Osteoblast (primary cell): ENCODE data around the gene DELE1. TPM values are rescaled to one million over a fixed set of nuclear protein-coding genes. Genes with fewer than 3 reads are reported as not detected.

ENCODE experiments used
- DNase-seq: peaks from one replicate; pipeline ENCODE4 v3.0.0; 2011; ENCODE audit warnings: low spot score, mixed read lengths; ENCODE audit not compliant: insufficient read length; ENCODE audit errors: missing footprints
- H2AFZ ChIP-seq: 2 replicates; pipeline ENCODE4 v1.6.0; 2011; ENCODE audit warnings: mild to moderate bottlenecking, low read length
- H3K27ac ChIP-seq: 2 replicates; pipeline ENCODE4 v1.5.1; 2011; ENCODE audit warnings: mild to moderate bottlenecking, low read depth, low read length, moderate library complexity
- H3K27me3 ChIP-seq: 2 replicates; pipeline ENCODE4 v1.6.0; 2012; ENCODE audit warnings: mild to moderate bottlenecking, control low read depth, inconsistent platforms, low read length, moderate library complexity; ENCODE audit not compliant: insufficient read depth
- H3K36me3 ChIP-seq: 2 replicates; pipeline ENCODE4 v1.5.1; 2011; ENCODE audit warnings: mild to moderate bottlenecking, low read length, control low read depth, moderate library complexity; ENCODE audit not compliant: insufficient read depth
- H3K4me1 ChIP-seq: 2 replicates; pipeline ENCODE4 v1.5.1; 2011; ENCODE audit warnings: mild to moderate bottlenecking, low read length, control low read depth, moderate library complexity; ENCODE audit not compliant: insufficient read depth
- H3K4me2 ChIP-seq: 2 replicates; pipeline ENCODE4 v1.6.0; 2011; ENCODE audit warnings: mild to moderate bottlenecking, low read length; ENCODE audit not compliant: insufficient read depth
- H3K4me3 ChIP-seq: fragments of 200-600 bp; sonication (generic); 3 replicates; pipeline ENCODE4 v1.5.1; 2012; ENCODE audit warnings: mild to moderate bottlenecking, low read length, inconsistent platforms; ENCODE audit not compliant: insufficient read depth
- H3K79me2 ChIP-seq: 2 replicates; pipeline ENCODE4 v1.6.0; 2012; ENCODE audit warnings: mild to moderate bottlenecking, low read length, control low read depth, inconsistent platforms; ENCODE audit not compliant: insufficient read depth
- H3K9me3 ChIP-seq: 2 replicates; pipeline ENCODE4 v1.5.1; 2011; ENCODE audit warnings: low read depth, low read length, control low read depth
- H4K20me1 ChIP-seq: 2 replicates; pipeline ENCODE4 v1.6.0; 2012; ENCODE audit warnings: mild to moderate bottlenecking, low read length, control low read depth; ENCODE audit not compliant: insufficient read depth
- CTCF ChIP-seq: IDR thresholded peaks from 2 replicates; pipeline ENCODE4 v1.5.1; 2011; ENCODE audit warnings: mild to moderate bottlenecking, low read depth, low read length, moderate library complexity; ENCODE audit errors: extremely low read depth
- total RNA-seq: library from RNA; depleted of rRNA; stranded (reverse); fragments of >200 nt; gene quantifications from 2 replicates; pipeline ENCODE4 v1.2.3, GENCODE V29; 2012

Gene DELE1
- total RNA-seq, 1 donor, result 52.1 TPM

GRCh38 chr5:141878186-141878710, 45.4 kb upstream of the DELE1 start, which contains the start of gene PCDH1:
TSS of gene PCDH1 (minus strand) at chr5:141878410. CDS start at chr5:141878262, 148 bp downstream.
- Histone ChIP-seq H3K9me3 (no peaks in the 10 kb centered on the region), H2AFZ (no peak within 1 kb of the TSS), H3K4me2 (peak within 1 kb of the TSS; percentile 78), H3K4me3 (peak within 1 kb of the TSS; percentile 59), H4K20me1 (no peaks in the 10 kb centered on the region), H3K27me3 (peaks cover 85% of the 10 kb centered on the region), H3K36me3 (no peaks in the 10 kb centered on the region), H3K27ac (no peak within 1 kb of the TSS), H3K79me2 (no peaks in the 10 kb centered on the region), H3K4me1 (peaks cover 7% of the 10 kb centered on the region)
- TF ChIP-seq CTCF, result no peak
- peak; percentile 92 for DNase-seq

- Histone ChIP-seq H4K20me1 (no peaks in the 10 kb centered on the region), H3K9me3 (no peaks in the 10 kb centered on the region), H3K36me3 (no peaks in the 10 kb centered on the region), H3K27ac (no peak overlapping the region), H3K4me1 (peaks cover 7% of the 10 kb centered on the region), H3K79me2 (no peaks in the 10 kb centered on the region), H3K4me3 (peak overlapping the region; percentile 37), H2AFZ (no peak overlapping the region), H3K27me3 (peaks cover 92% of the 10 kb centered on the region), H3K4me2 (peak overlapping the region; percentile 78)
- peak; percentile 99 for TF ChIP-seq CTCF
- DNase-seq, result peak; percentile 98
These were observed 44.8 kb upstream of the DELE1 start for GRCh38 chr5:141878711-141879425.

GRCh38 chr5:141879426-141879759, 44.3 kb upstream of the DELE1 start:
- DNase-seq, result no peak
- H3K4me3 ChIP-seq, result no peak overlapping the region
- no peaks in the 10 kb centered on the region for H4K20me1 ChIP-seq
- no peak overlapping the region for H3K4me2 ChIP-seq
- no peak overlapping the region for H2AFZ ChIP-seq
- H3K27me3 ChIP-seq, result peaks cover 90% of the 10 kb centered on the region
- H3K27ac ChIP-seq, result no peak overlapping the region
- H3K9me3 ChIP-seq, result no peaks in the 10 kb centered on the region
- TF ChIP-seq CTCF, result peak; percentile 4
- H3K36me3 ChIP-seq, result no peaks in the 10 kb centered on the region
- peaks cover 7% of the 10 kb centered on the region for H3K4me1 ChIP-seq
- H3K79me2 ChIP-seq, result no peaks in the 10 kb centered on the region

- H3K27ac ChIP-seq, result no peak overlapping the region
- H3K9me3 ChIP-seq, result no peaks in the 10 kb centered on the region
- H3K4me2 ChIP-seq, result no peak overlapping the region
- no peak for TF ChIP-seq CTCF
- H3K27me3 ChIP-seq, result peaks cover 90% of the 10 kb centered on the region
- no peak overlapping the region for H3K4me3 ChIP-seq
- H3K36me3 ChIP-seq, result no peaks in the 10 kb centered on the region
- no peaks in the 10 kb centered on the region for H4K20me1 ChIP-seq
- peak; percentile 58 for DNase-seq
- no peaks in the 10 kb centered on the region for H3K79me2 ChIP-seq
- peaks cover 7% of the 10 kb centered on the region for H3K4me1 ChIP-seq
- H2AFZ ChIP-seq, result no peak overlapping the region
These were observed 43.5 kb upstream of the DELE1 start for GRCh38 chr5:141879941-141880738.
